ENCODE results near the gene RASA3. TPM values are rescaled to one million over a fixed set of nuclear protein-coding genes. Genes with fewer than 3 reads are reported as not detected.

RASA3 gene
- total RNA-seq, 1 experiment from 2014 or later: 22.3 TPM

GRCh38 chr13:113947311-113948033, 185.0 kb downstream of the RASA3 start:
- H3K36me3 Mint-ChIP-seq: no peaks in the 10 kb centered on the region
- H3K9me3 Mint-ChIP-seq: no peaks in the 10 kb centered on the region
- ATAC-seq (peak; percentile 11; the same call in 1 of the 2 replicates), DNase-seq (ENCODE audit: low spot score) (peak; percentile 30)
- ChIA-PET POLR2A (no interaction called here), CTCF (interaction anchor here (0.6 to 1.3 kb wide), 14 partner anchors 9 to 281 kb away, joined by 3 to 9 read pairs (median 4); no protein-coding TSS in a partner anchor)
- no peaks in the 10 kb centered on the region for H3K27me3 Mint-ChIP-seq (ENCODE audit: low read depth)
- TF ChIP-seq NR1H2 (CRISPR knock-in tag; IDR thresholded peaks at IDR 0.05) (no peak), E2F1 (CRISPR knock-in tag; IDR thresholded peaks at IDR 0.05) (no peak), TEAD1 (CRISPR knock-in tag; IDR thresholded peaks at IDR 0.05) (no peak), FOXK1 (CRISPR knock-in tag; IDR thresholded peaks at IDR 0.05) (no peak), USF2 (CRISPR knock-in tag; IDR thresholded peaks at IDR 0.05) (peak; percentile 42), RELA (CRISPR knock-in tag; IDR thresholded peaks at IDR 0.05; ENCODE audit: borderline replicate concordance) (no peak), ZBTB43 (CRISPR knock-in tag; IDR thresholded peaks at IDR 0.05) (no peak), ETV6 (CRISPR knock-in tag; IDR thresholded peaks at IDR 0.05) (no peak)
- H3K4me3 Mint-ChIP-seq: no peak overlapping the region
- H3K27ac Mint-ChIP-seq: no peak overlapping the region
- no peaks in the 10 kb centered on the region for H3K4me1 Mint-ChIP-seq

- CTCF ChIA-PET: interaction anchor here (0.6 to 1.3 kb wide), 10 partner anchors 11 to 282 kb away, joined by 3 to 9 read pairs (median 3); no protein-coding TSS in a partner anchor
- Mint-ChIP-seq H3K4me1 (no peaks in the 10 kb centered on the region), H3K9me3 (no peaks in the 10 kb centered on the region)
Measured at GRCh38 chr13:113946409-113947181, 185.8 kb downstream of the RASA3 start.

GRCh38 chr13:113945857-113946408, 186.5 kb downstream of the RASA3 start:
- Mint-ChIP-seq H3K27me3 (ENCODE audit: low read depth) (no peaks in the 10 kb centered on the region), H3K4me3 (no peak overlapping the region), H3K27ac (no peak overlapping the region), H3K9me3 (no peaks in the 10 kb centered on the region), H3K4me1 (no peaks in the 10 kb centered on the region), H3K36me3 (no peaks in the 10 kb centered on the region)
- no peak for DNase-seq (ENCODE audit: low spot score)
- no peak for ATAC-seq
- ChIA-PET CTCF (no interaction called here), POLR2A (no interaction called here)
- TF ChIP-seq FOXP1 (CRISPR knock-in tag; IDR thresholded peaks at IDR 0.05; ENCODE audit: borderline replicate concordance) (no peak), NR3C1 (CRISPR knock-in tag; conservative IDR thresholded peaks at IDR 0.05; ENCODE audit: low read depth) (no peak), ZNF219 (CRISPR knock-in tag; IDR thresholded peaks at IDR 0.05; ENCODE audit: borderline replicate concordance) (no peak), ZMAT4 (CRISPR knock-in tag; IDR thresholded peaks at IDR 0.05) (no peak), ATF6 (CRISPR knock-in tag; IDR thresholded peaks at IDR 0.05) (no peak), MAX (CRISPR knock-in tag; IDR thresholded peaks at IDR 0.05) (no peak), ATF1 (CRISPR knock-in tag; IDR thresholded peaks at IDR 0.05) (no peak), MYBL2 (CRISPR knock-in tag; IDR thresholded peaks at IDR 0.05) (no peak)

More at GRCh38 chr13:113946409-113947181, 185.8 kb downstream of the RASA3 start:
- H3K36me3 Mint-ChIP-seq: no peaks in the 10 kb centered on the region
- no peaks in the 10 kb centered on the region for H3K27me3 Mint-ChIP-seq (ENCODE audit: low read depth)
- no peak overlapping the region for H3K27ac Mint-ChIP-seq
- POLR2A ChIA-PET: no interaction called here
- TF ChIP-seq TEAD4 (CRISPR knock-in tag; IDR thresholded peaks at IDR 0.05): no peak
- TF ChIP-seq MYBL2 (CRISPR knock-in tag; IDR thresholded peaks at IDR 0.05): no peak
- TF ChIP-seq RORB (CRISPR knock-in tag; IDR thresholded peaks at IDR 0.05): no peak
- TF ChIP-seq USF2 (CRISPR knock-in tag; IDR thresholded peaks at IDR 0.05): no peak
- TF ChIP-seq ZBTB43 (CRISPR knock-in tag; IDR thresholded peaks at IDR 0.05): no peak
- H3K4me3 Mint-ChIP-seq: no peak overlapping the region
- DNase-seq (ENCODE audit: low spot score) (no peak), ATAC-seq (no peak)
